ENCODE measurements around the gene MRPS34.

The MRPS34 gene

DNA sequence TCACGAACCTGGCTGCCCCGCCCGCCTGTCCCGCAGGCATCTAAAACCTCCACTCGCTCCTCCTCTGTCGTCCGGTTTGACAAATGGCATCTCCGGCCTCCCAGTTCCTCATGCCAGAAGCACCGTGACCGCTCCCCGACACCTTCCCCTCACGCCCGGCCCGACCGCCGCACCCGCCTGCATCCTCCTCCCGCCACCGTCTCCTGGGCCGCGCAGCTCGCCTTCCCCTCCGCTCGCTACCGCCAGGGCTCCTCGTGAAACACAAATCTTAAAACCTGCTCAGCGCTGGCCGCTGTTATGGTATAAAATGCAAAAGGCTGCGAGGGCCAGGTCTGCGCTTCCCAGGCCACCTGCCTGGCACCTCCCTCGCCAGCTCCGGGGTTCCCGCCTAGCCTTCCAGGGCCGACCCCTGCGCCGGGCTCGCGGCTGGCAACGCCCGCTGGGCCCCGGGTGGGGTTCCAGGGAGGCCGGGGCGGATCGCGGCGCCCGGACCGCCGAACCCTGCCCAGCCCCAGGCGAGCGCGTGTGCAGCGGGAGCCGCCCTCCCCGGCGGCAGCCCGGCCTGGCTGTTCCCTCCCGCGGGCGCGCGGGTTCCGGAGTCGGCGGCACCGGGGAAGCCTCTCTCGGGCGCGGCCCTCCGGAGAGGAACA lies 8.9 kb upstream of the MRPS34 start (continued):
- TF ChIP-seq ZNF23 (tag by site-specific recombination; IDR thresholded peaks at IDR 0.05; ENCODE audit: borderline replicate concordance), result no peak
- TF ChIP-seq ZFP3 (tag by site-specific recombination; IDR thresholded peaks at IDR 0.05; ENCODE audit: low read depth), result no peak
- TF ChIP-seq, protein P1, sequence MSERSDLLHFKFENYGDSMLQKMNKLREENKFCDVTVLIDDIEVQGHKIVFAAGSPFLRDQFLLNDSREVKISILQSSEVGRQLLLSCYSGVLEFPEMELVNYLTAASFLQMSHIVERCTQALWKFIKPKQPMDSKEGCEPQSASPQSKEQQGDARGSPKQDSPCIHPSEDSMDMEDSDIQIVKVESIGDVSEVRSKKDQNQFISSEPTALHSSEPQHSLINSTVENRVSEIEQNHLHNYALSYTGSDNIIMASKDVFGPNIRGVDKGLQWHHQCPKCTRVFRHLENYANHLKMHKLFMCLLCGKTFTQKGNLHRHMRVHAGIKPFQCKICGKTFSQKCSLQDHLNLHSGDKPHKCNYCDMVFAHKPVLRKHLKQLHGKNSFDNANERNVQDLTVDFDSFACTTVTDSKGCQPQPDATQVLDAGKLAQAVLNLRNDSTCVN (tag by site-specific recombination; optimal IDR thresholded peaks at IDR 0.05), result peak; percentile 93
- TF ChIP-seq, protein P2, sequence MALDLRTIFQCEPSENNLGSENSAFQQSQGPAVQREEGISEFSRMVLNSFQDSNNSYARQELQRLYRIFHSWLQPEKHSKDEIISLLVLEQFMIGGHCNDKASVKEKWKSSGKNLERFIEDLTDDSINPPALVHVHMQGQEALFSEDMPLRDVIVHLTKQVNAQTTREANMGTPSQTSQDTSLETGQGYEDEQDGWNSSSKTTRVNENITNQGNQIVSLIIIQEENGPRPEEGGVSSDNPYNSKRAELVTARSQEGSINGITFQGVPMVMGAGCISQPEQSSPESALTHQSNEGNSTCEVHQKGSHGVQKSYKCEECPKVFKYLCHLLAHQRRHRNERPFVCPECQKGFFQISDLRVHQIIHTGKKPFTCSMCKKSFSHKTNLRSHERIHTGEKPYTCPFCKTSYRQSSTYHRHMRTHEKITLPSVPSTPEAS (tag by site-specific recombination; IDR thresholded peaks at IDR 0.05), result no peak
- no peak for TF ChIP-seq ZNF791 (tag by site-specific recombination; IDR thresholded peaks at IDR 0.05)
- no peak for TF ChIP-seq ZNF366 (tag by site-specific recombination; conservative IDR thresholded peaks at IDR 0.05)
- peak; percentile 59 for TF ChIP-seq ZNF596 (tag by site-specific recombination; IDR thresholded peaks at IDR 0.05)
- TF ChIP-seq ZNF585B (tag by site-specific recombination; IDR thresholded peaks at IDR 0.05), result no peak
- TF ChIP-seq ZNF335 (tag by site-specific recombination; conservative IDR thresholded peaks at IDR 0.05), result peak; percentile 97
- peak; percentile 80 for TF ChIP-seq ZNF600 (tag by site-specific recombination; IDR thresholded peaks at IDR 0.05)
- TF ChIP-seq ZFP69B (tag by site-specific recombination; IDR thresholded peaks at IDR 0.05), result no peak
- TF ChIP-seq, protein P3, sequence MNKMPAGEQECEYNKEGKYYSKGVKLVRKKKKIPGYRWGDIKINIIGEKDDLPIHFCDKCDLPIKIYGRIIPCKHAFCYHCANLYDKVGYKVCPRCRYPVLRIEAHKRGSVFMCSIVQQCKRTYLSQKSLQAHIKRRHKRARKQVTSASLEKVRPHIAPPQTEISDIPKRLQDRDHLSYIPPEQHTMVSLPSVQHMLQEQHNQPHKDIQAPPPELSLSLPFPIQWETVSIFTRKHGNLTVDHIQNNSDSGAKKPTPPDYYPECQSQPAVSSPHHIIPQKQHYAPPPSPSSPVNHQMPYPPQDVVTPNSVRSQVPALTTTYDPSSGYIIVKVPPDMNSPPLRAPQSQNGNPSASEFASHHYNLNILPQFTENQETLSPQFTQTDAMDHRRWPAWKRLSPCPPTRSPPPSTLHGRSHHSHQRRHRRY (tag by site-specific recombination; IDR thresholded peaks at IDR 0.05), result no peak
- peak; percentile 55; the same call in 1 of the 2 replicates for TF ChIP-seq ZNF341 (tag by site-specific recombination; IDR thresholded peaks at IDR 0.05; ENCODE audit: low read depth)
- no peak for TF ChIP-seq ZNF561 (tag by site-specific recombination; IDR thresholded peaks at IDR 0.05; ENCODE audit: borderline replicate concordance)
- TF ChIP-seq, protein P4, sequence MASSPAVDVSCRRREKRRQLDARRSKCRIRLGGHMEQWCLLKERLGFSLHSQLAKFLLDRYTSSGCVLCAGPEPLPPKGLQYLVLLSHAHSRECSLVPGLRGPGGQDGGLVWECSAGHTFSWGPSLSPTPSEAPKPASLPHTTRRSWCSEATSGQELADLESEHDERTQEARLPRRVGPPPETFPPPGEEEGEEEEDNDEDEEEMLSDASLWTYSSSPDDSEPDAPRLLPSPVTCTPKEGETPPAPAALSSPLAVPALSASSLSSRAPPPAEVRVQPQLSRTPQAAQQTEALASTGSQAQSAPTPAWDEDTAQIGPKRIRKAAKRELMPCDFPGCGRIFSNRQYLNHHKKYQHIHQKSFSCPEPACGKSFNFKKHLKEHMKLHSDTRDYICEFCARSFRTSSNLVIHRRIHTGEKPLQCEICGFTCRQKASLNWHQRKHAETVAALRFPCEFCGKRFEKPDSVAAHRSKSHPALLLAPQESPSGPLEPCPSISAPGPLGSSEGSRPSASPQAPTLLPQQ (tag by site-specific recombination; IDR thresholded peaks at IDR 0.05), result 0 out of 2 replicates have a peak, but pooled peaks have one; percentile 47
- no peak for TF ChIP-seq ZNF202 (tag by site-specific recombination; IDR thresholded peaks at IDR 0.05; ENCODE audit: borderline replicate concordance)
- TF ChIP-seq ZNF140 (tag by site-specific recombination; IDR thresholded peaks at IDR 0.05), result no peak
- no peak for TF ChIP-seq ZNF571 (tag by site-specific recombination; IDR thresholded peaks at IDR 0.05)
- TF ChIP-seq ZNF501 (tag by site-specific recombination; IDR thresholded peaks at IDR 0.05), result 0 out of 2 replicates have a peak, but pooled peaks have one; percentile 64
- TF ChIP-seq KLF16 (tag by site-specific recombination; IDR thresholded peaks at IDR 0.05), result no peak
- no peak for TF ChIP-seq ZNF830 (tag by site-specific recombination; IDR thresholded peaks at IDR 0.05; ENCODE audit: low read depth)
- TF ChIP-seq ZNF350 (tag by site-specific recombination; IDR thresholded peaks at IDR 0.05), result no peak
- TF ChIP-seq, protein P5, sequence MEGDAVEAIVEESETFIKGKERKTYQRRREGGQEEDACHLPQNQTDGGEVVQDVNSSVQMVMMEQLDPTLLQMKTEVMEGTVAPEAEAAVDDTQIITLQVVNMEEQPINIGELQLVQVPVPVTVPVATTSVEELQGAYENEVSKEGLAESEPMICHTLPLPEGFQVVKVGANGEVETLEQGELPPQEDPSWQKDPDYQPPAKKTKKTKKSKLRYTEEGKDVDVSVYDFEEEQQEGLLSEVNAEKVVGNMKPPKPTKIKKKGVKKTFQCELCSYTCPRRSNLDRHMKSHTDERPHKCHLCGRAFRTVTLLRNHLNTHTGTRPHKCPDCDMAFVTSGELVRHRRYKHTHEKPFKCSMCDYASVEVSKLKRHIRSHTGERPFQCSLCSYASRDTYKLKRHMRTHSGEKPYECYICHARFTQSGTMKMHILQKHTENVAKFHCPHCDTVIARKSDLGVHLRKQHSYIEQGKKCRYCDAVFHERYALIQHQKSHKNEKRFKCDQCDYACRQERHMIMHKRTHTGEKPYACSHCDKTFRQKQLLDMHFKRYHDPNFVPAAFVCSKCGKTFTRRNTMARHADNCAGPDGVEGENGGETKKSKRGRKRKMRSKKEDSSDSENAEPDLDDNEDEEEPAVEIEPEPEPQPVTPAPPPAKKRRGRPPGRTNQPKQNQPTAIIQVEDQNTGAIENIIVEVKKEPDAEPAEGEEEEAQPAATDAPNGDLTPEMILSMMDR (tag by site-specific recombination; IDR thresholded peaks at IDR 0.05), result peak; percentile 63
- no peak for TF ChIP-seq ZNF391 (tag by site-specific recombination; IDR thresholded peaks at IDR 0.05; ENCODE audit: borderline replicate concordance, low read depth)
- no peak for TF ChIP-seq SALL2 (tag by site-specific recombination; IDR thresholded peaks at IDR 0.05; ENCODE audit: borderline replicate concordance)
- TF ChIP-seq ZNF19 (tag by site-specific recombination; IDR thresholded peaks at IDR 0.05; ENCODE audit: low read depth), result no peak
- TF ChIP-seq, protein P6, sequence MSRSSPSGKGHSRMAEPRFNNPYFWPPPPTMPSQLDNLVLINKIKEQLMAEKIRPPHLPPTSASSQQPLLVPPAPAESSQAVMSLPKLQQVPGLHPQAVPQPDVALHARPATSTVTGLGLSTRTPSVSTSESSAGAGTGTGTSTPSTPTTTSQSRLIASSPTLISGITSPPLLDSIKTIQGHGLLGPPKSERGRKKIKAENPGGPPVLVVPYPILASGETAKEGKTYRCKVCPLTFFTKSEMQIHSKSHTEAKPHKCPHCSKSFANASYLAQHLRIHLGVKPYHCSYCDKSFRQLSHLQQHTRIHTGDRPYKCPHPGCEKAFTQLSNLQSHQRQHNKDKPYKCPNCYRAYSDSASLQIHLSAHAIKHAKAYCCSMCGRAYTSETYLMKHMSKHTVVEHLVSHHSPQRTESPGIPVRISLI (tag by site-specific recombination; IDR thresholded peaks at IDR 0.05), result no peak
- TF ChIP-seq BCL11B (tag by site-specific recombination; IDR thresholded peaks at IDR 0.05; ENCODE audit: low read depth), result peak; percentile 36; the same call in 1 of the 2 replicates
- no peak for TF ChIP-seq BCL11A (tag by site-specific recombination; IDR thresholded peaks at IDR 0.05; ENCODE audit: low read depth)
- TF ChIP-seq ZNF155 (tag by site-specific recombination; IDR thresholded peaks at IDR 0.05), result no peak
- no peak for TF ChIP-seq ZSCAN30 (tag by site-specific recombination; IDR thresholded peaks at IDR 0.05)
- TF ChIP-seq ZNF530 (tag by site-specific recombination; IDR thresholded peaks at IDR 0.05; ENCODE audit: low read depth), result no peak
- TF ChIP-seq MEIS1 (CRISPR knock-in tag; IDR thresholded peaks at IDR 0.05; ENCODE audit: borderline replicate concordance), result no peak
